Lower leg skin (tissue), 4 donors: ENCODE results near the gene CLIC4. TPM values are rescaled to one million over a fixed set of nuclear protein-coding genes. Genes with fewer than 3 reads are reported as not detected.
A peak's percentile ranks its signal among the peaks of the same experiment; 100 is the strongest.
"Not testable (repeated sequence)": the region's sequence is repeated elsewhere in the genome, so short reads cannot be mapped to it uniquely, and the experiment has no call there.

Source experiments
- DNase-seq, 2 donors: peaks; one replicate each; pipeline ENCODE4 v3.0.0-alpha.2; 2019; ENCODE audit warnings: low spot score in 2 of 2
- H3K4me3 ChIP-seq: fragments of 200-600 bp; sonication (generic); 2 replicates; pipeline ENCODE4 v1.5.1; 2017; ENCODE audit warnings: mild to moderate bottlenecking, low read depth; ENCODE audit not compliant: poor library complexity, severe bottlenecking
- POLR2A ChIP-seq, 2 donors: fragments of 450-650 bp; IDR thresholded peaks; one replicate each; pipeline ENCODE4 v1.6.1; 2016 to 2017; ENCODE audit warnings: antibody characterized with exemption in 2 of 2, mild to moderate bottlenecking in 1 of 2, moderate library complexity in 1 of 2
- WGBS, 2 donors: methylation state at CpG; one replicate each; pipeline ENCODE4 v1.1.5; 2018; 5-methylcytosine and 5-hydroxymethylcytosine counted together
- intact Hi-C: fragments of 100-400 bp; cut with DNase I; formaldehyde crosslinking; loops from one replicate; pipeline ENCODE4 v1.15.0; 2023; ENCODE audit warnings: low total_unique reads
- total RNA-seq, 4 donors: library from RNA; depleted of rRNA; stranded (reverse); fragments of >200 nt; gene quantifications; one replicate each; pipeline ENCODE4 v1.1.0, GENCODE V29; 2016
- TF ChIP-seq, protein P1 (sequence below), 3 donors: fragments of 450-650 bp; IDR thresholded peaks; one replicate each; pipeline ENCODE4 v1.5.1; 2016; ENCODE audit warnings: antibody characterized with exemption in 3 of 3, mild to moderate bottlenecking in 3 of 3, moderate library complexity in 2 of 3

Gene CLIC4
- total RNA-seq, 4 donors from 2014 or later = 32.0 to 97.3 (median 60.7) TPM

DNA sequence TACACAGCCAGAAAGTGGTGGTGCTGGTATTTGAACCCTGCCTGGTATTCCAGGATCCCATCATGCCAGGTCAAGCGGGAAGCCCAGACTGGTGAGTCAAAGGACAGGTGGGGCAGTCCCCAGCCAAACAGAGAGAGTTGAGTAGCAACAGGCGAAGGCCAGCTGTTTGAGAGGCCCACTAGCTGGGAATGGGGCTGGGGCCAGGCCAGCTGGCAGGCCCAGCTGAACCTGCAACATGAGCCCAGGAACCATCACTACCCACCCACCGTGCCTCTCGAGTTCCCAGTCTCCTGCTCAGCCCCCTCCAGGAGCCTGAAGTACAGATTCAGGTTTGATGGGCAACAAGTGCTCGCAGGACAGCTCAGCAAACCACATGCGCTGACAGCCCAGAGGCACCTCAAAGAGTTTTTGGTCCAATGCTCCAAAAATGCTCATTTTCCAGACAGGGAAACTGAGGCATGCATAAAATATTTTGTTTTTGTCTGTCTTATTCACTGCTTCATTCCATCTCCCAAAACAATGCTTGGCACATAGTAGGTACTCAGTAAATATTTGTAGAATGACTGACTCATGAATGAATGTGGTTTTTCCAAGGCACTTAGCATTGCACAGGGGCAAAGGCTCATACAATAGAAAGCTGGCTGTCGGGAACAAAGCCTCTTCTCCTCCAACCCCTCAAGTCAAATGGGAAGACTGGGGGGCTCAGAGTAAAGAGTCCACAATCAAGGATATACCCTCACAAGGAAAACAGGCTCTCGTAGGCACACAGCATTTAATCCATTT is 42.5 kb upstream of the CLIC4 start:
- DNase-seq = no peak
- no peak for TF ChIP-seq POLR2A (IDR thresholded peaks at IDR 0.05)
- TF ChIP-seq, protein P1, sequence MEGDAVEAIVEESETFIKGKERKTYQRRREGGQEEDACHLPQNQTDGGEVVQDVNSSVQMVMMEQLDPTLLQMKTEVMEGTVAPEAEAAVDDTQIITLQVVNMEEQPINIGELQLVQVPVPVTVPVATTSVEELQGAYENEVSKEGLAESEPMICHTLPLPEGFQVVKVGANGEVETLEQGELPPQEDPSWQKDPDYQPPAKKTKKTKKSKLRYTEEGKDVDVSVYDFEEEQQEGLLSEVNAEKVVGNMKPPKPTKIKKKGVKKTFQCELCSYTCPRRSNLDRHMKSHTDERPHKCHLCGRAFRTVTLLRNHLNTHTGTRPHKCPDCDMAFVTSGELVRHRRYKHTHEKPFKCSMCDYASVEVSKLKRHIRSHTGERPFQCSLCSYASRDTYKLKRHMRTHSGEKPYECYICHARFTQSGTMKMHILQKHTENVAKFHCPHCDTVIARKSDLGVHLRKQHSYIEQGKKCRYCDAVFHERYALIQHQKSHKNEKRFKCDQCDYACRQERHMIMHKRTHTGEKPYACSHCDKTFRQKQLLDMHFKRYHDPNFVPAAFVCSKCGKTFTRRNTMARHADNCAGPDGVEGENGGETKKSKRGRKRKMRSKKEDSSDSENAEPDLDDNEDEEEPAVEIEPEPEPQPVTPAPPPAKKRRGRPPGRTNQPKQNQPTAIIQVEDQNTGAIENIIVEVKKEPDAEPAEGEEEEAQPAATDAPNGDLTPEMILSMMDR (IDR thresholded peaks at IDR 0.05) = no peak
- 80 to 82% methylated on average over 8 of the region's 8 CpGs for WGBS, 2 donors
- no peak overlapping the region for H3K4me3 ChIP-seq
- intact Hi-C loops = no loop called here

DNA sequence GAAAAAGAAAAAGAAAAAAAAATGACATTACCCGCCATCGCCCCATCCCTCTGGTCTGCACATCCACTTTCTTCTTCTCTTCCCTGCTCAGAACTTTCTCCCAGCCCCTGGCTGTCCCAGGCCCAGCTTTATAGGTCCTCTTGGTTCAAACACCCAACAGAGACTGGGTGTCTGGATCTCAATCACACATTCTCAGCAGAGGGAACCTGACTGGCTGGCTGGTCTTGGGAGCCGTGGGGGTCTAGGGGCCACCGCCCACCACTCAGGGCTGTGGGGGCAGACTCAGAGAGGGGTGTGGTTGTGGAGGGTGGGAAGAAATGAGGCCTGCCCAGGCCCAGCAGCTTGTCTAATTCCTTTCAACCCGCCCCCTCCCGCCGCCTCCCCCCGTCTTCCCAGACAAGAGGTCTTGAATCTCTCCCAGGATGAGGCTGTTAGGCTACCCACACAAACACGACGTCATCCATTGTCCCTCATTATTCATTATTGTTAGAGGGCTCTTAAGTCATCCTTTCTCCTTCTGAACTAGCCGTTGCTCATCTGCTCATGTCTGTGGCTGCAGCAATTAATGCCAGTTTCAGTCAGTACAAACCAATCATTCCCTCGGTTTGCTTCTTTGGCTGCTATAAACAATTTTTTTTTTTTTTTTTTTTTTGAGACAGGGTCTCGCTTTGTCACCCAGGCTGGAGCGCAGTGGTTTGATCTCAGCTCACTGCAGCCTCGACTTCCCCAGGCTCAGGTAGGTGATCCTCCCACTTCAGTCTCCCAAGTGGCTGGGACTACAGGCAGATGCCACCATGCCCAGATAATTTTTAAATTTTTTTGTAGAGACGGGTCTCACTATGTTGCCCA is 40.6 kb upstream of the CLIC4 start:
- WGBS, 2 donors = 65% methylated on average over 16 of the region's 16 CpGs
- TF ChIP-seq POLR2A (IDR thresholded peaks at IDR 0.05) = no peak
- TF ChIP-seq, protein P1 (IDR thresholded peaks at IDR 0.05) = no peak
- no peak overlapping the region for H3K4me3 ChIP-seq
- DNase-seq = no peak
- intact Hi-C loops = no loop called here

DNA sequence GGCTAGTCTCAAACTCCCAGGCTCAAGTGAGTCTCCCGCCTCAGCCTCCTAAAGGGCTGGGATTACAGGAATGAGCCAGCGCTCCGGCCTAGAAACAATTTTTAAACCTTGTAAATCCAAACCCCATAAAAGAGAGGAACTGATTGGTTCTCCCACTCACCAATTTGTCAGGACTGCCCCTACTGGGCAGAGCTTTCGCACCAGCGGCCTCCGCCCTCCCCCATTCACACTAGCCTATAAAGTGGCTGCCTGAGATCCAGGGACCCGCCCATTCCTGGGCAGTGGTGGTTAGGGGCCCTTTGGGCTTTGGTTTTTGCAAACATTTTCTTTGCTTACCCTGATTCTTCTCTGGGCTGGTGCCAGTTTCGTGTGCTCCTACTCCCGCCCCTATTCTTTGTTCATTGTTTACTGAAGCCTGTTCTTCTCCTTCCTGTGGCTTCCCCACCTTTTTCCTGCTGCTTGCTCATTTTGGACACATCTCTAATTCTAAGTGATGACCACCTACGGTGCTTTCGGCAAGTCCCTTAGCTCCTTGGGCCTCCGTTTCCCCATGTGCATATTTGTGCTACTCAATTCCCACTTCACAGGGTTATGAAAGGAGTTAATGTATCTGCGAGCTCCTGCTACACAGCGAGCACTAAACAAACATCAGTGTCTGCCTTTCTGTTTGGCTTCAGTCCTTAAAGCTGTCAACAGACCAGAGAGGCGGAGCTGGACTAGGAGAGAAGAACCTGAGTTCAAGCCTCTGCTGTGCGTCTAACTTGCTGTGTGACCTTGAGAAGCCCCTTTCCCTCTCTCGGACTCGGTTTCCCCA is 39.8 kb upstream of the CLIC4 start:
- H3K4me3 ChIP-seq = no peak overlapping the region

DNA sequence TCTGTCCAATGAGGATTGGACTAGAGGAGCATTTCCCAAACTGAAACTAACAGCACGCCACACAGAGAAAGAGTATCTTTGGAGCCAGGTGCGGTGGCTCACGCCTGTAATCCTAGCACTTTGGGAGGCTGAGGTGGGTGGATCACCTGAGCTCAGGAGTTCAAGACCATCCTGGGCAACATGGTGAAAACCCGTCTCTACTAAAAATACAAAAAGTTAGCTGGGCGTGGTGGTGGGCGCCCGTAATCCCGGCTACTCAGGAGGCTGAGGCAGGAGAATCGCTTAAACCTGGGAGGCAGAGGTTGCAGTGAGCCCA is 39.2 kb upstream of the CLIC4 start:
- 94 to 95% methylated on average over 9 of the region's 9 CpGs for whole genome bisulfite sequencing, 2 donors
- DNase-seq, intact Hi-C loops, H3K4me3 ChIP-seq: not testable (repeated sequence)

More for the DNA sequence above, 39.8 kb upstream of the CLIC4 start:
- DNase-seq = peak; percentile 73 to 91
- WGBS, 2 donors = 53 to 56% methylated on average over 18 of the region's 18 CpGs
- intact Hi-C loops = no loop called here
- TF ChIP-seq, protein P1 (IDR thresholded peaks at IDR 0.05) = no peak
- no peak for TF ChIP-seq POLR2A (IDR thresholded peaks at IDR 0.05)

DNA sequence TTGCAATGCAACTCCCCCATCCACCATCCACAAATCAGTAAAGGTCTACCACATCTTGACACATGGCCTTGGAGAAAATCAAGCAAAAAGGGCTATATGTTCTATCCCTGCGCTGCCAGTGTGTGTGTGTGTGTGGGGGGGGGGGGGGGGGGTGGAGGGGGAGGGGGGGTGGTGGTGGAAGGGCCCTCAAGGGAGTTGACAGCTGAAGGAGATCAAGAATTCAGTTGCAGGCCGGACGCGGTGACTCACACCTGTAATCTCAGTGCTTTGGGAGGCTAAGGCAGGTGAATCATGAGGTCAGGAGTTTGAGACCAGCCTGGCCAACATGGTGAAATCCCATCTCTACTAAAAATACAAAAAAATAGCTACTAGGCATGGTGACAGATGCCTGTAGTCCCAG is 37.6 kb upstream of the CLIC4 start:
- intact Hi-C loops = no loop called here
- WGBS, 2 donors = 77 to 85% methylated on average over 4 of the region's 4 CpGs
- DNase-seq = no peak
- no peak overlapping the region for H3K4me3 ChIP-seq
- TF ChIP-seq, protein P1 (IDR thresholded peaks at IDR 0.05) = no peak
- TF ChIP-seq POLR2A (IDR thresholded peaks at IDR 0.05) = no peak

DNA sequence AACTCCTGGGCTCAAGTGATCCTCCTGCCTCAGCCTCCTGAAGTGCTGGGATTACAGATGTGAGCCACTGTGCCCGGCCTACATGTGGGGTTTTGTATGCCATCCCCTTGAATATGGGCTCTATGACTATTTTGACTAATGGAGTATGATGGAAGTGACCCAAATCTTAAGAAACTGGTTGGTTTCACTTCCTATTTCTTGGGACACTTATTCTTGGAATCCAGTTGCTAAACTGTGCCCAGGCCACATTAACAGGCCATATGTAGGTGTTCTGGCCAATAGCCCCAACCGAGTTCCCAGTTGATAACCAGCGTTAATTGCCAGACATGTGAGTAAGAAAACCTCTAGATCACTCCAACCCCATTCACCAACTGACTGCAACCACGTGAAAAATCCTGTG is 36.3 kb upstream of the CLIC4 start:
- H3K4me3 ChIP-seq = no peak overlapping the region
- intact Hi-C loops = no loop called here
- TF ChIP-seq, protein P1 (IDR thresholded peaks at IDR 0.05) = no peak
- no peak for DNase-seq
- WGBS, 2 donors = 87% methylated on average over 4 of the region's 4 CpGs
